Measurements from ENCODE around the gene TMEM198.

GRCh38 chr2:219597552-219598307, 53.9 kb downstream of the TMEM198 start, which contains the start of gene STK11IP:
- TF ChIP-seq CTCF (IDR thresholded peaks at IDR 0.05) (peak in 1 of 4 experiments; percentile 15), POLR2A (IDR thresholded peaks at IDR 0.05) (peak; percentile 67 to 73)
